Loucy (cell line): ENCODE data around the gene DNAH9.

Experiments
- H2AFZ ChIP-seq: fragments of 200-600 bp; sonication (generic); 2 replicates; pipeline ENCODE4 v1.6.0; 2016; ENCODE audit warnings: antibody characterized with exemption, mild to moderate bottlenecking, low read length, moderate library complexity
- H3F3A ChIP-seq: fragments of 200-600 bp; 2 replicates; pipeline ENCODE4 v1.6.0; 2016; ENCODE audit warnings: antibody characterized with exemption, low read depth, mild to moderate bottlenecking
- H3K27me3 ChIP-seq: fragments of 200-600 bp; sonication (generic); 2 replicates; pipeline ENCODE4 v1.6.1; 2014; ENCODE audit warnings: low read length, mild to moderate bottlenecking; ENCODE audit not compliant: insufficient read depth, poor library complexity, severe bottlenecking
- H3K36me3 ChIP-seq: fragments of 200-600 bp; sonication (generic); 2 replicates; pipeline ENCODE4 v1.6.1; 2016; ENCODE audit warnings: low read length; ENCODE audit not compliant: insufficient read depth
- H3K4me1 ChIP-seq: fragments of 200-600 bp; sonication (generic); 2 replicates; pipeline ENCODE4 v1.5.1; 2014; ENCODE audit warnings: low read length, mild to moderate bottlenecking; ENCODE audit not compliant: insufficient read depth, poor library complexity, severe bottlenecking
- H3K4me2 ChIP-seq: fragments of 200-600 bp; sonication (generic); 2 replicates; pipeline ENCODE4 v1.6.0; 2014; ENCODE audit warnings: antibody characterized with exemption, low read length, low read depth, mild to moderate bottlenecking; ENCODE audit not compliant: poor library complexity, severe bottlenecking
- H3K4me3 ChIP-seq: fragments of 200-600 bp; sonication (generic); 2 replicates; pipeline ENCODE4 v1.5.1; 2014; ENCODE audit warnings: low read length, mild to moderate bottlenecking, mixed read lengths; ENCODE audit not compliant: poor library complexity, severe bottlenecking
- H3K79me2 ChIP-seq: fragments of 200-600 bp; sonication (generic); 2 replicates; pipeline ENCODE4 v1.6.1; 2014; ENCODE audit warnings: low read length; ENCODE audit not compliant: insufficient read depth
- H3K9ac ChIP-seq: fragments of 200-600 bp; sonication (generic); 2 replicates; pipeline ENCODE4 v1.6.0; 2014; ENCODE audit warnings: mild to moderate bottlenecking, low read depth, low read length, moderate library complexity; ENCODE audit not compliant: poor library complexity, severe bottlenecking
- H3K9me2 ChIP-seq: fragments of 200-600 bp; sonication (generic); replicated peaks from 2 replicates; pipeline ENCODE4 v1.6.1; 2016; ENCODE audit warnings: low read depth, low read length, mixed read lengths
- H3K9me3 ChIP-seq: fragments of 200-600 bp; sonication (generic); 2 replicates; pipeline ENCODE4 v1.6.1; 2014; ENCODE audit warnings: mild to moderate bottlenecking, antibody characterized with exemption, low read length, low read depth; ENCODE audit not compliant: insufficient read depth
- H4K20me1 ChIP-seq: fragments of 200-600 bp; sonication (generic); 2 replicates; pipeline ENCODE4 v1.6.0; 2014; ENCODE audit warnings: antibody characterized with exemption, low read length, mild to moderate bottlenecking; ENCODE audit not compliant: insufficient read depth, poor library complexity, severe bottlenecking
- CTCF ChIP-seq: fragments of 200-600 bp; sonication (generic); conservative IDR thresholded peaks from 2 replicates; pipeline ENCODE4 v1.5.1; 2014; ENCODE audit warnings: mild to moderate bottlenecking, antibody characterized with exemption, low read length
- EZH2phosphoT487 ChIP-seq: fragments of 200-600 bp; IDR thresholded peaks from 2 replicates; pipeline ENCODE4 v1.6.1; 2018; ENCODE audit warnings: antibody characterized with exemption, mild to moderate bottlenecking, moderate library complexity, borderline replicate concordance

Gene DNAH9

GRCh38 chr17:11668618-11669017 is 70.3 kb downstream of the DNAH9 start:
- TF ChIP-seq EZH2phosphoT487: no peak
- TF ChIP-seq CTCF: no peak
- H3K9me2 ChIP-seq: no peaks in the 10 kb centered on the region
- H3K9ac ChIP-seq: no peak overlapping the region
- no peaks in the 10 kb centered on the region; the same call in 1 of the 2 replicates for H3K9me3 ChIP-seq
- H3K4me1 ChIP-seq: no peaks in the 10 kb centered on the region
- H3K27me3 ChIP-seq: no peaks in the 10 kb centered on the region
- H3K4me3 ChIP-seq: no peak overlapping the region
- no peaks in the 10 kb centered on the region for H3F3A ChIP-seq
- H4K20me1 ChIP-seq: no peaks in the 10 kb centered on the region
- H3K79me2 ChIP-seq: no peaks in the 10 kb centered on the region
- no peak overlapping the region for H2AFZ ChIP-seq
- H3K4me2 ChIP-seq: no peak overlapping the region
- no peaks in the 10 kb centered on the region for H3K36me3 ChIP-seq

DNA sequence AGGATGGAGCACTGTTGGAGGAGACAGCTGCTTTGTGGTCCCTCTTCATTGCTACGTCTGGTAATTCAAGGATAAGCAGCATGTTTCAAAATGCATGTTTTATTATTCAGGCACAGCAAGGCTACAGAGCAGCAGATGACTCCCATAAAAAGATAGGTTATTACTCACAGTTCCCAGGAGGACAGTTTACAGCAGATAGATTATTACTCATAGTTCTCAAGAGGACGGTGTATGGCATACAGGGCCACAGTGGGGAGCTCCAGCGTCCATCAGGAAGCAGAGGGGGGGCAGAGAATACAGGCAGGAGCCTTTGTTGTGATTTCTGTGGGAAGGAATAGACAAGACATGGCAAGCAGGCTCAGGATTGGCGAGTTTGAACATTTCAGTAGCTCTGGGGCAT is 72.9 kb downstream of the DNAH9 start:
- no peak overlapping the region for H3K4me3 ChIP-seq
- H2AFZ ChIP-seq: no peak overlapping the region
- H3K4me2 ChIP-seq: no peak overlapping the region
- H3F3A ChIP-seq: no peaks in the 10 kb centered on the region
- H3K36me3 ChIP-seq: no peaks in the 10 kb centered on the region
- H3K79me2 ChIP-seq: no peaks in the 10 kb centered on the region
- no peaks in the 10 kb centered on the region for H3K4me1 ChIP-seq
- H3K9ac ChIP-seq: no peak overlapping the region
- no peaks in the 10 kb centered on the region for H3K27me3 ChIP-seq
- no peaks in the 10 kb centered on the region for H3K9me2 ChIP-seq
- TF ChIP-seq CTCF (no peak), EZH2phosphoT487 (no peak)
- H3K9me3 ChIP-seq: no peaks in the 10 kb centered on the region; the same call in 1 of the 2 replicates
- H4K20me1 ChIP-seq: no peaks in the 10 kb centered on the region

- TF ChIP-seq EZH2phosphoT487 (no peak), CTCF (no peak)
- Histone ChIP-seq H3K9me2 (no peaks in the 10 kb centered on the region), H3K9ac (no peak overlapping the region), H3K27me3 (no peaks in the 10 kb centered on the region), H3K79me2 (no peaks in the 10 kb centered on the region), H3K4me3 (no peak overlapping the region), H2AFZ (no peak overlapping the region), H4K20me1 (no peaks in the 10 kb centered on the region), H3K4me2 (no peak overlapping the region), H3K4me1 (no peaks in the 10 kb centered on the region), H3K36me3 (no peaks in the 10 kb centered on the region), H3K9me3 (no peaks in the 10 kb centered on the region; the same call in 1 of the 2 replicates), H3F3A (no peaks in the 10 kb centered on the region)
These were observed 84.4 kb downstream of the DNAH9 start for GRCh38 chr17:11682646-11683045.
